Stimulated activated CD4-positive, alpha-beta T cell treated with anti-CD3 and anti-CD28 coated beads, Interleukin-15, amount 100 ng/mL, for 1 hour (primary cell): ENCODE measurements around the gene RNF40.
"Not testable (repeated sequence)": the region's sequence is repeated elsewhere in the genome, so short reads cannot be mapped to it uniquely, and the experiment has no call there.

Experiments
- DNase-seq, 2 donors: peaks; one replicate each; pipeline ENCODE4 v3.0.0-alpha.2; 2020; ENCODE audit warnings: low read depth in 1 of 2, low spot score in 1 of 2

RNF40 gene

GRCh38 chr16:30813821-30814189 lies 51.7 kb downstream of the RNF40 start:
- no peak for DNase-seq

- no peak for DNase-seq
Observed at GRCh38 chr16:30816769-30817168, 54.6 kb downstream of the RNF40 start.

- no peak for DNase-seq
Observed at GRCh38 chr16:30820952-30821421, 58.9 kb downstream of the RNF40 start.

- DNase-seq = not testable (repeated sequence)
Observed at GRCh38 chr16:30821441-30821840, 59.3 kb downstream of the RNF40 start.

- DNase-seq = no peak
Observed at GRCh38 chr16:30821891-30822290, 59.8 kb downstream of the RNF40 start.
